CD14-positive monocyte (primary cell): ENCODE measurements around the gene ZNF8. TPM values are rescaled to one million over a fixed set of nuclear protein-coding genes. Genes with fewer than 3 reads are reported as not detected.
A peak's percentile ranks its signal among the peaks of the same experiment; 100 is the strongest.

Source experiments
- DNase-seq, 3 donors: peaks; one replicate each; pipeline ENCODE4 v3.0.0-alpha.2; 2011 to 2022
- H2AFZ ChIP-seq: 2 replicates; pipeline ENCODE4 v1.6.0; 2012; ENCODE audit warnings: mild to moderate bottlenecking, low read depth, low read length, inconsistent platforms; ENCODE audit not compliant: insufficient read depth, poor library complexity, severe bottlenecking
- H3K27ac ChIP-seq, 2 donors: 1 replicate in 1 of 2; 2 replicates in 1 of 2; pipeline ENCODE4 v1.5.1; 2012 to 2013; ENCODE audit warnings: low read length in 2 of 2, control low read depth in 1 of 2, inconsistent platforms in 1 of 2, low read depth in 1 of 2, mild to moderate bottlenecking in 1 of 2
- H3K27me3 ChIP-seq, 2 donors: one replicate each; pipeline versions ENCODE4 v1.6.0 to v1.6.1; 2011 to 2013; ENCODE audit warnings: low read length in 2 of 2; ENCODE audit not compliant: control insufficient read depth in 2 of 2, insufficient read depth in 2 of 2
- H3K36me3 ChIP-seq, 2 donors: replicated peaks in 1 of 2; 1 replicate in 1 of 2; 2 replicates in 1 of 2; pipeline versions ENCODE4 v1.5.1 to v1.6.1; 2012 to 2013; ENCODE audit warnings: low read length in 2 of 2, control low read depth in 1 of 2, inconsistent platforms in 1 of 2, mild to moderate bottlenecking in 1 of 2; ENCODE audit not compliant: insufficient read depth in 2 of 2, control insufficient read depth in 1 of 2
- H3K4me1 ChIP-seq, 2 donors: 1 replicate in 1 of 2; 2 replicates in 1 of 2; pipeline versions ENCODE4 v1.5.1 to v1.6.1; 2012 to 2013; ENCODE audit warnings: low read length in 2 of 2, control low read depth in 1 of 2, inconsistent platforms in 1 of 2, mild to moderate bottlenecking in 1 of 2, moderate library complexity in 1 of 2; ENCODE audit not compliant: insufficient read depth in 2 of 2, control insufficient read depth in 1 of 2
- H3K4me2 ChIP-seq: replicated peaks from 2 replicates; pipeline ENCODE3; 2012; ENCODE audit warnings: low read length, moderate library complexity, mild to moderate bottlenecking; ENCODE audit not compliant: poor library complexity, severe bottlenecking; ENCODE audit errors: extremely low read depth
- H3K4me3 ChIP-seq, 3 experiments: fragments of 200-600 bp in 1 of 3; sonication (generic) in 1 of 3; replicated peaks in 1 of 3; 1 replicate in 2 of 3; 2 replicates in 1 of 3; pipeline ENCODE4 v1.5.1; 2011 to 2013; ENCODE audit warnings: low read length in 3 of 3, mild to moderate bottlenecking in 3 of 3, control low read depth in 2 of 3, low read depth in 2 of 3, inconsistent platforms in 1 of 3, moderate library complexity in 1 of 3
- H3K79me2 ChIP-seq: 2 replicates; pipeline ENCODE4 v1.6.0; 2012; ENCODE audit warnings: mild to moderate bottlenecking, control low read depth, inconsistent platforms, low read length, moderate library complexity; ENCODE audit not compliant: insufficient read depth
- H3K9ac ChIP-seq: 2 replicates; pipeline ENCODE4 v1.6.0; 2017; ENCODE audit warnings: low read length, mild to moderate bottlenecking; ENCODE audit not compliant: insufficient read depth, poor library complexity, severe bottlenecking
- H3K9me3 ChIP-seq, 2 donors: replicated peaks in 1 of 2; 1 replicate in 1 of 2; 2 replicates in 1 of 2; pipeline versions ENCODE4 v1.5.1 to v1.6.1; 2012 to 2013; ENCODE audit warnings: low read length in 2 of 2, control low read depth in 1 of 2; ENCODE audit not compliant: control insufficient read depth in 1 of 2, insufficient read depth in 1 of 2
- H4K20me1 ChIP-seq: 2 replicates; pipeline ENCODE4 v1.6.0; 2012; ENCODE audit warnings: mild to moderate bottlenecking, low read length, control low read depth, moderate library complexity; ENCODE audit not compliant: insufficient read depth
- H3K27ac Mint-ChIP-seq, 7 donors: one replicate each; pipeline ENCODE4 v1.8.0; 2020; ENCODE audit warnings: mild to moderate bottlenecking in 7 of 7, mixed read lengths in 7 of 7, moderate library complexity in 6 of 7, inconsistent platforms in 2 of 7
- H3K27me3 Mint-ChIP-seq, 3 donors: one replicate each; pipeline ENCODE4 v1.8.0; 2021 to 2022; ENCODE audit warnings: low read depth in 3 of 3, mild to moderate bottlenecking in 3 of 3, mixed read lengths in 3 of 3, moderate library complexity in 3 of 3, inconsistent platforms in 1 of 3
- H3K36me3 Mint-ChIP-seq, 2 donors: one replicate each; pipeline ENCODE4 v1.8.0; 2020; ENCODE audit warnings: mixed read lengths in 2 of 2, inconsistent platforms in 1 of 2, mild to moderate bottlenecking in 1 of 2
- H3K4me1 Mint-ChIP-seq: one replicate; pipeline ENCODE4 v1.8.0; 2020; ENCODE audit warnings: mild to moderate bottlenecking, mixed read lengths
- H3K4me3 Mint-ChIP-seq, 2 donors: one replicate each; pipeline ENCODE4 v1.8.0; 2020; ENCODE audit warnings: mild to moderate bottlenecking in 2 of 2, mixed read lengths in 2 of 2, moderate library complexity in 1 of 2
- H3K9me3 Mint-ChIP-seq, 7 donors: one replicate each; pipeline ENCODE4 v1.8.0; 2020 to 2022; ENCODE audit warnings: mixed read lengths in 7 of 7, mild to moderate bottlenecking in 6 of 7, moderate library complexity in 6 of 7, inconsistent platforms in 2 of 7
- WGBS: methylation state at CpG from one replicate; pipeline ENCODE4 v1.1.5; 2013; ENCODE audit warnings: missing lambda C conversion rate; ENCODE audit not compliant: insufficient coverage; 5-methylcytosine and 5-hydroxymethylcytosine counted together
- intact Hi-C, 2 donors: fragments of 100-400 bp; cut with micrococcal nuclease; formaldehyde crosslinking; loops; one replicate each; pipeline versions ENCODE4 v1.15.0 to v1.15.1; 2023
- polyA plus RNA-seq, 3 donors: library from polyadenylated mRNA; depleted of rRNA in 1 of 3; unstranded in 2 of 3; stranded (reverse) in 1 of 3; fragments of 300-500 nt in 2 of 3; fragments of >200 nt in 1 of 3; fragmentation: Illumina TruSeq in 2 of 3; gene quantifications; 1 replicate in 2 of 3; 2 replicates in 1 of 3; pipeline ENCODE4 v1.2.3, GENCODE V29; 2012 to 2021
- TF ChIP-seq, protein P1 (sequence below): fragments of 200-600 bp; IDR thresholded peaks from one replicate; pipeline ENCODE4 v1.8.0; 2022; ENCODE audit warnings: antibody characterized with exemption, mild to moderate bottlenecking

ZNF8 gene
- polyA plus RNA-seq, 3 donors: 0.05 to 2.4 (median 0.25) TPM

DNA sequence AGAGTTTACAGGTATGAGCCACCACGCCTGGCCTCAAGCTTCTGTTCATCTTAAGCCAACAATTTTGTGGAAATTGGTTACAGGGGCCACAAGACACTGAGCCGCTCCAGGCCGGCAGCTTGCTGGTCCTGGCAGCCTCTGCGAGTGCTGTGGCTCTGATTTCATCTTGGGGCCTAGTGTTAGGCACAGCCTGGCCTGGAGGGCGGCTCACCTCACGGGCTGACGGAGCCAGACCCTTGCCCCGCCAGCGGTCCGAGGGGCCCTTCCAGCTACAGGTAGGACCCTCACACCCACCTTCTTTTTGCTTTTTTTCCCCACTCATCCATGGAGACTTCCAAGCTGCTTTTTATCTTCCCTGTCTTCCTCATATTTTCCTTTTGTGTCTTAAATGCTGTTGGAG is 41.4 kb upstream of the ZNF8 start:
- H3K9me3 Mint-ChIP-seq: peaks cover 61 to 95% (median 86%) of the 10 kb centered on the region in 7 donors
- DNase-seq: no peak
- no peak overlapping the region for H3K4me2 ChIP-seq
- H3K4me1 Mint-ChIP-seq: no peaks in the 10 kb centered on the region
- no peaks in the 10 kb centered on the region for H3K27me3 ChIP-seq
- no peak overlapping the region for H2AFZ ChIP-seq
- no peak overlapping the region for H3K27ac Mint-ChIP-seq
- no peaks in the 10 kb centered on the region for H3K79me2 ChIP-seq
- H3K9ac ChIP-seq: no peak overlapping the region
- H3K36me3 Mint-ChIP-seq: peaks cover 69 to 85% of the 10 kb centered on the region in 2 donors
- intact Hi-C loops: no loop called here
- H3K27me3 Mint-ChIP-seq: no peaks in the 10 kb centered on the region
- no peak overlapping the region for H3K4me3 Mint-ChIP-seq
- no peaks in the 10 kb centered on the region for H3K4me1 ChIP-seq
- H3K27ac ChIP-seq: no peak overlapping the region
- H3K9me3 ChIP-seq: peaks cover 88 to 89% of the 10 kb centered on the region in 2 donors
- peaks cover 14 to 75% of the 10 kb centered on the region in 2 donors for H3K36me3 ChIP-seq
- TF ChIP-seq, protein P1, sequence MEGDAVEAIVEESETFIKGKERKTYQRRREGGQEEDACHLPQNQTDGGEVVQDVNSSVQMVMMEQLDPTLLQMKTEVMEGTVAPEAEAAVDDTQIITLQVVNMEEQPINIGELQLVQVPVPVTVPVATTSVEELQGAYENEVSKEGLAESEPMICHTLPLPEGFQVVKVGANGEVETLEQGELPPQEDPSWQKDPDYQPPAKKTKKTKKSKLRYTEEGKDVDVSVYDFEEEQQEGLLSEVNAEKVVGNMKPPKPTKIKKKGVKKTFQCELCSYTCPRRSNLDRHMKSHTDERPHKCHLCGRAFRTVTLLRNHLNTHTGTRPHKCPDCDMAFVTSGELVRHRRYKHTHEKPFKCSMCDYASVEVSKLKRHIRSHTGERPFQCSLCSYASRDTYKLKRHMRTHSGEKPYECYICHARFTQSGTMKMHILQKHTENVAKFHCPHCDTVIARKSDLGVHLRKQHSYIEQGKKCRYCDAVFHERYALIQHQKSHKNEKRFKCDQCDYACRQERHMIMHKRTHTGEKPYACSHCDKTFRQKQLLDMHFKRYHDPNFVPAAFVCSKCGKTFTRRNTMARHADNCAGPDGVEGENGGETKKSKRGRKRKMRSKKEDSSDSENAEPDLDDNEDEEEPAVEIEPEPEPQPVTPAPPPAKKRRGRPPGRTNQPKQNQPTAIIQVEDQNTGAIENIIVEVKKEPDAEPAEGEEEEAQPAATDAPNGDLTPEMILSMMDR: no peak
- H4K20me1 ChIP-seq: no peaks in the 10 kb centered on the region
- H3K4me3 ChIP-seq: peak overlapping the region in 1 of 3 experiments; percentile 25
- 100% methylated on average over 8 of the region's 10 CpGs for WGBS

DNA sequence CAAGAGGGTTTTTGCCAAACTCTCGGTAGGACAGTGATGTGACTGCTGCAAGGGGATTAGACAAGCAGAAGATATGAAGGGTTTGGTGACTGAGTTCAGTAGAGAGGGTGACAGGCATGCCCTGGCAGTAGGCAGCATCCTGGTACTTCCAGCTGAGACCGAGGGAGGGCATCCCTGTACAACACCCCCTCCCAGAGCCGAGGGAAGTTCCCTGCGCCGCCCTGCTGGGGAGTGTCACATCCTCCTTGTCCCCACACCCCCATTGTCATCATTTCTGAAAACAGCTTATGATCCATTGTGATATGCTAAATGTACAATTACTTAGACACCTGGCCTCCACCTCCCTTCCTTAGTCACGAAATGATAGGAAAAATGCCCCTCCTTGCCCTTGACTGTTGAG is 35.4 kb upstream of the ZNF8 start:
- H2AFZ ChIP-seq: no peak overlapping the region
- no peak overlapping the region for H3K9ac ChIP-seq
- Mint-ChIP-seq H3K27ac (no peak overlapping the region), H3K27me3 (peaks cover 0 to 3% (median 3%) of the 10 kb centered on the region in 3 donors), H3K36me3 (peaks cover 85 to 95% of the 10 kb centered on the region in 2 donors), H3K4me1 (no peaks in the 10 kb centered on the region), H3K9me3 (peaks cover 73 to 100% (median 97%) of the 10 kb centered on the region in 7 donors), H3K4me3 (no peak overlapping the region)
- WGBS: 100% methylated on average over 1 of the region's 6 CpGs
- no peak overlapping the region for H3K27ac ChIP-seq
- intact Hi-C loops: no loop called here
- TF ChIP-seq, protein P1: no peak
- peaks cover 97 to 100% of the 10 kb centered on the region in 2 donors for H3K9me3 ChIP-seq
- H3K4me1 ChIP-seq: no peaks in the 10 kb centered on the region
- no peaks in the 10 kb centered on the region for H3K79me2 ChIP-seq
- H3K4me2 ChIP-seq: no peak overlapping the region
- H3K27me3 ChIP-seq: no peaks in the 10 kb centered on the region
- no peak for DNase-seq
- H3K4me3 ChIP-seq: peak overlapping the region in 1 of 3 experiments; percentile 26
- peaks cover 39 to 87% of the 10 kb centered on the region in 2 donors for H3K36me3 ChIP-seq
- H4K20me1 ChIP-seq: no peaks in the 10 kb centered on the region
